HepG2 (cell line): Measurements from ENCODE around the gene SPTBN2. TPM values are rescaled to one million over a fixed set of nuclear protein-coding genes. Genes with fewer than 3 reads are reported as not detected.

Experiments used
- HMG20A ChIP-seq: IDR thresholded peaks from 2 replicates; pipeline ENCODE4 v1.6.1; 2016; ENCODE audit warnings: borderline replicate concordance
- NFYC ChIP-seq: IDR thresholded peaks from 2 replicates; pipeline ENCODE4 v1.6.1; 2016; ENCODE audit warnings: missing genetic modification reagents, missing compliant biosample characterization
- PAF1 ChIP-seq: IDR thresholded peaks from 2 replicates; pipeline ENCODE4 v1.6.1; 2016; ENCODE audit warnings: missing genetic modification reagents, missing compliant biosample characterization
- POGZ ChIP-seq: sonication (generic); formaldehyde crosslinking; IDR thresholded peaks from 2 replicates; pipeline ENCODE4 v1.4.0; 2020; ENCODE audit warnings: mild to moderate bottlenecking, missing genetic modification reagents
- PRDM15 ChIP-seq: sonication (generic); formaldehyde crosslinking; IDR thresholded peaks from 2 replicates; pipeline ENCODE4 v1.4.0; 2020; ENCODE audit warnings: missing genetic modification reagents
- TBP ChIP-seq: sonication (generic); formaldehyde crosslinking; IDR thresholded peaks from 2 replicates; pipeline ENCODE4 v1.5.0; 2020; ENCODE audit warnings: missing genetic modification reagents
- TCF12 ChIP-seq, 2 experiments: fragments of 450-650 bp in 1 of 2; sonication (generic) in 1 of 2; formaldehyde crosslinking in 1 of 2; IDR thresholded peaks; 2 replicates each; pipeline versions ENCODE4 v1.6.1 to v1.8.0; 2017 to 2022; ENCODE audit warnings: antibody characterized with exemption in 1 of 2, mild to moderate bottlenecking in 1 of 2, missing genetic modification reagents in 1 of 2, moderate library complexity in 1 of 2
- ZBTB21 ChIP-seq: sonication (generic); formaldehyde crosslinking; IDR thresholded peaks from 2 replicates; pipeline ENCODE4 v1.4.0; 2020; ENCODE audit warnings: missing genetic modification reagents
- ZBTB8A ChIP-seq: sonication (generic); formaldehyde crosslinking; IDR thresholded peaks from 2 replicates; pipeline ENCODE4 v1.4.0; 2020; ENCODE audit warnings: mild to moderate bottlenecking, low read depth, missing genetic modification reagents, borderline replicate concordance
- ZNF33B ChIP-seq: sonication (generic); formaldehyde crosslinking; IDR thresholded peaks from 2 replicates; pipeline ENCODE4 v1.5.1; 2020; ENCODE audit warnings: mild to moderate bottlenecking, missing genetic modification reagents
- ZNF530 ChIP-seq: sonication (generic); formaldehyde crosslinking; IDR thresholded peaks from 2 replicates; pipeline ENCODE4 v1.5.0; 2020; ENCODE audit warnings: low read depth, mild to moderate bottlenecking, missing genetic modification reagents
- ZNF580 ChIP-seq: IDR thresholded peaks from 2 replicates; pipeline ENCODE4 v1.6.1; 2016; ENCODE audit warnings: low read depth, borderline replicate concordance
- ZNF614 ChIP-seq: IDR thresholded peaks from 2 replicates; pipeline ENCODE4 v1.6.1; 2018; ENCODE audit warnings: missing biosample characterization, missing genetic modification reagents, inconsistent platforms, borderline replicate concordance
- ZNF639 ChIP-seq: conservative IDR thresholded peaks from 2 replicates; pipeline ENCODE4 v1.6.1; 2018; ENCODE audit warnings: missing genetic modification reagents
- ZNF724P ChIP-seq: sonication (generic); formaldehyde crosslinking; IDR thresholded peaks from 2 replicates; pipeline ENCODE4 v1.8.0; 2022; ENCODE audit warnings: missing genetic modification reagents, borderline replicate concordance
- ZNF776 ChIP-seq: sonication (generic); formaldehyde crosslinking; IDR thresholded peaks from 2 replicates; pipeline ENCODE4 v1.4.0; 2020; ENCODE audit warnings: mild to moderate bottlenecking, missing genetic modification reagents
- polyA plus RNA-seq, 8 experiments: library from polyadenylated mRNA; depleted of rRNA in 3 of 8; stranded (reverse) in 7 of 8; unstranded in 1 of 8; fragments of >200 nt; fragmentation: Illumina TruSeq in 4 of 8; extraction: Trizol in 4 of 8; gene quantifications; 2 replicates each; pipeline versions ENCODE4 v1.2.1 to v1.2.3, GENCODE V29; 2011 to 2016; ENCODE audit warnings: low read depth in 4 of 8, missing spikeins in 1 of 8, mixed read lengths in 1 of 8; ENCODE audit not compliant: insufficient read depth in 1 of 8
- total RNA-seq, 5 experiments: library from RNA; depleted of rRNA; stranded (reverse); fragments of >200 nt; fragmentation: Illumina TruSeq; extraction: Trizol; gene quantifications; 2 replicates each; pipeline ENCODE4 v1.2.3, GENCODE V29; 2016; ENCODE audit warnings: low read depth in 1 of 5
- TF ChIP-seq, protein P1 (sequence below): sonication (generic); formaldehyde crosslinking; IDR thresholded peaks from 2 replicates; pipeline ENCODE4 v1.5.0; 2020; ENCODE audit warnings: missing genetic modification reagents
- TF ChIP-seq, protein P2 (sequence below): sonication (generic); formaldehyde crosslinking; IDR thresholded peaks from 2 replicates; pipeline ENCODE4 v1.5.0; 2020; ENCODE audit warnings: mild to moderate bottlenecking, missing genetic modification reagents, borderline replicate concordance

Gene SPTBN2
- total and polyA plus RNA-seq, 2 of the 13 experiments (the other 11 are each of a cell fraction or from before 2014, with no cell fraction given) = 0.65 to 4.0 TPM

DNA sequence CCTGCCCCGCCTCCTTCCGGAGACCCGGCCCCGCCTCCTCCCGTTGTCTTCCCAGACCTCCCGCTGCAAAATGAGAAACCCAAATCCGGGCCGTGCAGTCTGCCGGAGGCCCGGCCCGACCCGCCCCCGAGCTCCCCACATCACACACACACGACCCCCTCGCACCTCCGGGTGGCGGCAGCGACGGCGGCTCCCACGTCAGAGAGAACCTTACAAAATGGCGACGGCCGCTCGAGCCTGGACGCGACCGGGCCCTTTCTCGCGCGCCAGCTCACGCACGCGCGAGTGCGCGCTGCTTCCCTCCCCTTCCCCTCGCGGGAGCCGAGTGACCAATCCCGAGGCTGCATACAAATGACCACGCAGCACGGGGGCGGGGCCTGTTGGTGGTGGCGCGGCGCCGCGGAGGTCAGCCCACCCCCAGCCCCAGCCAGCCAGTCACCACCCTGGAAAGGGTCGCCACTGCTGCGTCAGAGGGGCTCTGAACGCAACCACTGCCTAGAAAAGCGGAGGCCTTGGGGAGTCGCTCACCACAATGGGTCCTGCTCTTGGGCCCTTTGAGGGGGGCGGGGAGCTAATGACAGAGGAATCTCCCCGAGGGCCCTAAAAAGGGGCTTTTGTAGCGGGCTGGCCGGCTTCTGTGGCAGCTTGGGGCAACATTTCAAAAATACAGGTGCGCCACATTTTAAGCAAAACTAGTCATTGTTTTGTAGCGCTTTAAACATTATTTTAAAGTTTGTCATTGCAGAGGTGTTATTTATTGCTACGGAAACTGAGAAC, 51.2 kb downstream of the SPTBN2 start, which contains the start of gene RBM4B (continued):
- TF ChIP-seq ZBTB21 (CRISPR knock-in tag) (0 out of 2 replicates have a peak, but pooled peaks have one; percentile 51), ZNF530 (no peak), ZNF580 (no peak), ZNF614 (CRISPR knock-in tag) (no peak), TBP (CRISPR knock-in tag) (no peak), ZNF639 (no peak), ZNF776 (CRISPR knock-in tag) (no peak), HMG20A (CRISPR knock-in tag) (no peak), POGZ (peak; percentile 74; the same call in 1 of the 2 replicates), ZNF724P (CRISPR knock-in tag) (no peak), TCF12 (IDR thresholded peaks at IDR 0.05) (no peak), TCF12 (CRISPR knock-in tag; IDR thresholded peaks at IDR 0.05) (no peak), ZBTB8A (no peak), PRDM15 (no peak), NFYC (CRISPR knock-in tag) (peak; percentile 84), ZNF33B (CRISPR knock-in tag) (no peak; the same call in 1 of the 2 replicates), PAF1 (CRISPR knock-in tag) (no peak)
- TF ChIP-seq, protein P1, sequence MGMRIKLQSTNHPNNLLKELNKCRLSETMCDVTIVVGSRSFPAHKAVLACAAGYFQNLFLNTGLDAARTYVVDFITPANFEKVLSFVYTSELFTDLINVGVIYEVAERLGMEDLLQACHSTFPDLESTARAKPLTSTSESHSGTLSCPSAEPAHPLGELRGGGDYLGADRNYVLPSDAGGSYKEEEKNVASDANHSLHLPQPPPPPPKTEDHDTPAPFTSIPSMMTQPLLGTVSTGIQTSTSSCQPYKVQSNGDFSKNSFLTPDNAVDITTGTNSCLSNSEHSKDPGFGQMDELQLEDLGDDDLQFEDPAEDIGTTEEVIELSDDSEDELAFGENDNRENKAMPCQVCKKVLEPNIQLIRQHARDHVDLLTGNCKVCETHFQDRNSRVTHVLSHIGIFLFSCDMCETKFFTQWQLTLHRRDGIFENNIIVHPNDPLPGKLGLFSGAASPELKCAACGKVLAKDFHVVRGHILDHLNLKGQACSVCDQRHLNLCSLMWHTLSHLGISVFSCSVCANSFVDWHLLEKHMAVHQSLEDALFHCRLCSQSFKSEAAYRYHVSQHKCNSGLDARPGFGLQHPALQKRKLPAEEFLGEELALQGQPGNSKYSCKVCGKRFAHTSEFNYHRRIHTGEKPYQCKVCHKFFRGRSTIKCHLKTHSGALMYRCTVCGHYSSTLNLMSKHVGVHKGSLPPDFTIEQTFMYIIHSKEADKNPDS (CRISPR knock-in tag) = no peak
- TF ChIP-seq, protein P2, sequence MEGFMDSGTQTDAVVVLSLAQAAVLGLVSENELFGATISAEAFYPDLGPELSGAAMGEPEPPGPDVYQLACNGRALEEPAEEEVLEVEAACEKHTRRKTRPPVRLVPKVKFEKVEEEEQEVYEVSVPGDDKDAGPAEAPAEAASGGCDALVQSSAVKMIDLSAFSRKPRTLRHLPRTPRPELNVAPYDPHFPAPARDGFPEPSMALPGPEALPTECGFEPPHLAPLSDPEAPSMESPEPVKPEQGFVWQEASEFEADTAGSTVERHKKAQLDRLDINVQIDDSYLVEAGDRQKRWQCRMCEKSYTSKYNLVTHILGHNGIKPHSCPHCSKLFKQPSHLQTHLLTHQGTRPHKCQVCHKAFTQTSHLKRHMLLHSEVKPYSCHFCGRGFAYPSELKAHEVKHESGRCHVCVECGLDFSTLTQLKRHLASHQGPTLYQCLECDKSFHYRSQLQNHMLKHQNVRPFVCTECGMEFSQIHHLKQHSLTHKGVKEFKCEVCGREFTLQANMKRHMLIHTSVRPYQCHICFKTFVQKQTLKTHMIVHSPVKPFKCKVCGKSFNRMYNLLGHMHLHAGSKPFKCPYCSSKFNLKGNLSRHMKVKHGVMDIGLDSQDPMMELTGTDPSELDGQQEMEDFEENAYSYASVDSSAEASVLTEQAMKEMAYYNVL (CRISPR knock-in tag) = no peak; the same call in 1 of the 2 replicates
